Measurements from ENCODE around the gene ITGB1BP2.
"Not testable (repeated sequence)": the region's sequence is repeated elsewhere in the genome, so short reads cannot be mapped to it uniquely, and the experiment has no call there.

Gene ITGB1BP2

DNA sequence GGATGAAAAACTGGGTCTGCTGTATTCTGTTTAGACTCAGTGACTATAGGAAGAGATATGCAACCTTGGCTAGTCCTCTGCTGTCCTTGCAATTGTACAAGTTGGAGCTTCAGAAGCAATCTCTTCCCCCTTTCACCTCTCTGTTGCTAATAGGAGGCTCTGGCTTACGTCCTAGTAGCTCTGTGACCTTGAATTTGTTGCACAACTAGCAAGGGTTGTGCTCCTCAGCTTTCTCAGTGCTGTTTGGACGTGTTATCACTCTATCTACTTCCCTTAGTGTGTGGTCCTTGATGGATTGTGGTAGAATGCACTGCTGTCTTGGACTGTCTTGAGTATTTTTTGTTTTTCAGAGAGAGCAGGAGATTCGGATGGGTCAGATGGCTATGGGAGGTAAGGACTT, 3.4 kb upstream of the ITGB1BP2 start:
- H3K27ac ChIP-seq: no peak overlapping the region
- H3K4me1 ChIP-seq: peaks cover 0 to 11% (median 4%) of the 10 kb centered on the region in 4 donors
- H3K9me3 ChIP-seq: no peaks in the 10 kb centered on the region
- no peaks in the 10 kb centered on the region for H3K27me3 ChIP-seq
- H3K4me3 ChIP-seq: no peak overlapping the region
- no peak for DNase-seq
- peaks cover 45 to 76% (median 73%) of the 10 kb centered on the region in 3 donors for H3K36me3 ChIP-seq
- intact Hi-C loops (cut with DNase I; ENCODE audit: low total_unique reads): no loop called here
- TF ChIP-seq, protein P1, sequence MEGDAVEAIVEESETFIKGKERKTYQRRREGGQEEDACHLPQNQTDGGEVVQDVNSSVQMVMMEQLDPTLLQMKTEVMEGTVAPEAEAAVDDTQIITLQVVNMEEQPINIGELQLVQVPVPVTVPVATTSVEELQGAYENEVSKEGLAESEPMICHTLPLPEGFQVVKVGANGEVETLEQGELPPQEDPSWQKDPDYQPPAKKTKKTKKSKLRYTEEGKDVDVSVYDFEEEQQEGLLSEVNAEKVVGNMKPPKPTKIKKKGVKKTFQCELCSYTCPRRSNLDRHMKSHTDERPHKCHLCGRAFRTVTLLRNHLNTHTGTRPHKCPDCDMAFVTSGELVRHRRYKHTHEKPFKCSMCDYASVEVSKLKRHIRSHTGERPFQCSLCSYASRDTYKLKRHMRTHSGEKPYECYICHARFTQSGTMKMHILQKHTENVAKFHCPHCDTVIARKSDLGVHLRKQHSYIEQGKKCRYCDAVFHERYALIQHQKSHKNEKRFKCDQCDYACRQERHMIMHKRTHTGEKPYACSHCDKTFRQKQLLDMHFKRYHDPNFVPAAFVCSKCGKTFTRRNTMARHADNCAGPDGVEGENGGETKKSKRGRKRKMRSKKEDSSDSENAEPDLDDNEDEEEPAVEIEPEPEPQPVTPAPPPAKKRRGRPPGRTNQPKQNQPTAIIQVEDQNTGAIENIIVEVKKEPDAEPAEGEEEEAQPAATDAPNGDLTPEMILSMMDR (IDR thresholded peaks at IDR 0.05): no peak

DNA sequence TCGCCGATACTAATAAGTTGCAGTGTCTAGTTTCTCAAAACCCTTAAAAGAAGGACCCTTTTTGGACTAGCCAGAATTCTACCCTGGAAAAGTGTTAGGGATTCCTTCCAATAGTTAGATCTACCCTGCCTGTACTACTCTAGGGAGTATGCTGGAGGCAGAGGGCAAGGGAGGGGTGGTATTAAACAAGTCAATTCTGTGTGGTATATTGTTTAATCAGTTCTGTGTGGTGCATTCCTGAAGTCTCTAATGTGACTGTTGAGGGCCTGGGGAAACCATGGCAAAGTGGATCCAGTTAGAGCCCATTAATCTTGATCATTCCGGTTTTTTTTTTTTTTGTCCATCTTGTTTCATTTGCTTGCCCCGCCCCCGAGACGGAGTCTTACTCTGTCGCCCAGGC, 1.5 kb upstream of the ITGB1BP2 start:
- peaks cover 0 to 18% (median 5%) of the 10 kb centered on the region in 4 donors for H3K4me1 ChIP-seq
- DNase-seq; H3K27ac ChIP-seq; intact Hi-C loops (cut with DNase I; ENCODE audit: low total_unique reads); H3K4me3 ChIP-seq; H3K27me3 ChIP-seq; H3K9me3 ChIP-seq: not testable (repeated sequence)
- H3K36me3 ChIP-seq: peaks cover 26 to 56% (median 54%) of the 10 kb centered on the region in 3 donors

DNA sequence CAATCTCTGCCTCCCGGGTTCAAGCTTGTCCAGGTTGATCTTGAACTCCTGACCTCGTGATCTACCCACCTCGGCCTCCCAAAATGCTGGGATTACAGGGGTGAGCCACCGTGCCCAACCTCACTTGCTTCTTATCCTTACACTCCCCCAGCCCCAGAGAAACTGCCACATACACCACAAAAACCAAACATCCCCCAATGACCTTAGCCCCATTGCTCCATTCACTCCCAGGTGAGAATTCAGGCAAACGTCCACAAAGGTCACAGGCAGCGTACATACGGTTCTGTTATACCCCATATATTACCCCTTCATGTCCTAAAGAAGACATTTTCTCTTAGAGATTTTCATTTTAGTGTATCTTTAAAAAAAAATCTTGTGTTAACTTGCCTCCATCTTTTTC, 1.1 kb upstream of the ITGB1BP2 start:
- H3K27ac ChIP-seq; H3K4me3 ChIP-seq; H3K9me3 ChIP-seq; intact Hi-C loops (cut with DNase I; ENCODE audit: low total_unique reads); DNase-seq; H3K27me3 ChIP-seq: not testable (repeated sequence)
- Histone ChIP-seq H3K4me1 (peaks cover 0 to 18% (median 5%) of the 10 kb centered on the region in 4 donors), H3K36me3 (peaks cover 22 to 52% (median 51%) of the 10 kb centered on the region in 3 donors)

DNA sequence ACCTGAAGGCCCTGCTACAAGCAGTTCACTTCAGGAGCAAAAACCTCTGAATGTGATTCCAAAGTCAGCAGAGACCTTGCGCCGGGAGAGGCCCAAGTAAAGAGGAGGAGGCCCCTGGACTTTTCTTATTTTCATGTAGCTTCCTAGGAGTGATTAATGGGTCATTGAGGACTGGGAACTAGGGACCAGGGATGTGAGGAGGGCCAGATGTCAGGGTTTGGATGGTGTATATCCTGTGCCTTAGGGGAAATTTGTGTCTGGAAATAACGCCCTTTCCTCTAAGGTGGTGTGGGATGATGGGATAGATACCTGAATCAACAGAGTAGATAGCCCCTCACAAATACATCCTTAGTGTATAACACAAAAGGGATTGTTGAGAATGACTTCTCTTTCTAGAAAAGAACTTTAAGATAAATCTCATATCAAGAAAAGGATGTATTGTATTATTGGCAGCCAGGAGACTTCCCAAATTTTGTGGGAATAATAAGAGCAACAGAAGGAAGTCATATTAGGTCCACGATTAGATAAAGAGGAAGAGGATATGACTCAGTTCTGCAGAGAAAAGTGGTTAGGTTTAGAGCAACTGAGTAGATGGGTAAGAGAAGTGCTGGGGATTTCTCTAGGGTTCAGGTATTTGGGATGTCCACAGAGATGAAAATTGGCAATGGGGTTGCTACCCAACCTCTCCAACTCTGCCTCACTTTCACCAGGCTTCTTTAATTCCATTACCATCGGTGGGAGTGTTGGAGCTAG, 1.1 kb downstream of the ITGB1BP2 start:
- TF ChIP-seq, protein P1 (IDR thresholded peaks at IDR 0.05): no peak
- intact Hi-C loops (cut with DNase I; ENCODE audit: low total_unique reads): no loop called here
- peaks cover 0 to 18% (median 5%) of the 10 kb centered on the region in 4 donors for H3K4me1 ChIP-seq
- H3K9me3 ChIP-seq: no peaks in the 10 kb centered on the region
- DNase-seq: no peak
- no peaks in the 10 kb centered on the region for H3K27me3 ChIP-seq
- H3K4me3 ChIP-seq: peak overlapping the region; percentile 43 to 50
- peaks cover 1 to 31% (median 29%) of the 10 kb centered on the region in 3 donors for H3K36me3 ChIP-seq
- H3K27ac ChIP-seq: peak overlapping the region; percentile 67 to 80

DNA sequence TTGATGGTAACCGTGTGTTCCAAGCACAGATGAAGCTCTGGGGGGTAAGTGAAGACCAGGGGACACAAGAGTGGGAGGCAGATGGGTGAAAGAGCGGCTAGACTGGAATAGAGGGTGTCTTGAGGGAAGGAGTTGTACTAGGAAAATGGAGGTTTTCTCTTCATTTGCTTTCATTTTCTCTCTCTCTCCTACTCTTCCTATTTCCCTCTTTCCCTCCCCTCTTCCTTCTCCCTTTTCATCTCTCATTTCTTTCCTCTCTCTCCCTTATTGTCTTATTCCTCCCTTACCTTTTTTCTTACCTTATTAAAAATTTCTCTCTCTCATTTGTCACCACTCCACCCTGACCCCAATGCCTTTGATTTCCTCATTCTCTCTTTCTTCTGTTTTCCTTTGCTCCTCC, 3.0 kb downstream of the ITGB1BP2 start:
- TF ChIP-seq, protein P1 (IDR thresholded peaks at IDR 0.05): no peak
- no peak for DNase-seq
- H3K9me3 ChIP-seq: no peaks in the 10 kb centered on the region
- intact Hi-C loops (cut with DNase I; ENCODE audit: low total_unique reads): no loop called here
- no peaks in the 10 kb centered on the region for H3K27me3 ChIP-seq
- H3K36me3 ChIP-seq: peaks cover 0 to 11% (median 10%) of the 10 kb centered on the region in 3 donors
- H3K4me1 ChIP-seq: peaks cover 0 to 18% (median 5%) of the 10 kb centered on the region in 4 donors
- H3K27ac ChIP-seq: no peak overlapping the region
- no peak overlapping the region for H3K4me3 ChIP-seq

DNA sequence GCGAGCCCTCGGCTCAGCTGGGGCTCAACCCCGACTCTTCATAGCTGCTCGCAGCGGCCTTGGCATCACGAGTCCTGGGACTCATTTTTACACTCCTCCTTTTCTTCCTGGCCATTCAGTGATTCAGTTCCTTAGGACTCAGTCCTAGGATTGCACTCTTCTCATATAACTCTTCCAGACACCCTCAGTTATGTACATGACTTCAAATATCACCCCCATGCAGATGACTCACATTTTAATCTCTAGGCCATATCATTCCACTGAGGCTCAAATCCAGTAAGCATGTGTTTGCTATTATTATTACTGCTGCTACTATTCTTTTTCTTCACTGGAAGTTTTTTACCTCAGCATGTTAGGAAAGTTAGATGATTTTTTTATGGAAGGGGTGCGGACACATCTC, 14.4 kb downstream of the ITGB1BP2 start:
- H3K4me3 ChIP-seq: no peak overlapping the region
- no peaks in the 10 kb centered on the region for H3K4me1 ChIP-seq
- intact Hi-C loops (cut with DNase I; ENCODE audit: low total_unique reads): no loop called here
- no peaks in the 10 kb centered on the region for H3K27me3 ChIP-seq
- no peak overlapping the region for H3K27ac ChIP-seq
- H3K36me3 ChIP-seq: no peaks in the 10 kb centered on the region
- TF ChIP-seq, protein P1 (IDR thresholded peaks at IDR 0.05): no peak
- DNase-seq: no peak
- no peaks in the 10 kb centered on the region for H3K9me3 ChIP-seq

DNA sequence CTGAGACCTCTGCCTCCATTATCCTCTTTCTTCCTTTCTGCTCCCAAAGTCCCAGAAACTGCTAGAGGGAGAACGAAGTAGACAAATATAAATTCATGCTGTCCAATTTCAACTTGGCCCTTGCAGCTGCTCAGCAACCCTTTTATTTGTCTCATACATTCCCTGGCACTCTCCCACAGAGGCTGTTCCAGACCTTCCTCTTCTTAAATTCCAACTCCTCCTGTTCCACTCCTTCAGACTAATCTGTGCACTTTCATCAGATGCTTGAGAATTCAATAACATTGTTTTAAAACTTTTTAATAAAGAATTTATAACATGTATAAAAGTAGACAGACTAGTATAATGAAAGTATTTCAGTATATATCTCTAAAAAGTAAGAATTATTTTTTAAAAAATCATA, 15.4 kb downstream of the ITGB1BP2 start:
- H3K27me3 ChIP-seq; H3K4me1 ChIP-seq; H3K9me3 ChIP-seq; H3K4me3 ChIP-seq; H3K27ac ChIP-seq; intact Hi-C loops (cut with DNase I; ENCODE audit: low total_unique reads); H3K36me3 ChIP-seq; DNase-seq: not testable (repeated sequence)

Data from tibial artery (tissue), 4 donors.